HepG2 (cell line): Measurements from ENCODE around the gene ITGB6. TPM values are rescaled to one million over a fixed set of nuclear protein-coding genes. Genes with fewer than 3 reads are reported as not detected.

Experiments
- AKAP8 ChIP-seq: sonication (generic); formaldehyde crosslinking; IDR thresholded peaks from 2 replicates; pipeline ENCODE4 v1.5.1; 2020; ENCODE audit warnings: mild to moderate bottlenecking, missing genetic modification reagents
- CEBPZ ChIP-seq: IDR thresholded peaks from 2 replicates; pipeline ENCODE4 v1.6.1; 2012; ENCODE audit warnings: low read length, improper control_type of control experiment
- CHD2 ChIP-seq: IDR thresholded peaks from 2 replicates; pipeline ENCODE4 v1.6.1; 2011; ENCODE audit warnings: low read depth, low read length, improper control_type of control experiment
- ELF1 ChIP-seq: sonication (generic); formaldehyde crosslinking; IDR thresholded peaks from 2 replicates; pipeline ENCODE4 v1.4.0; 2020; ENCODE audit warnings: missing genetic modification reagents
- HBP1 ChIP-seq: IDR thresholded peaks from 2 replicates; pipeline ENCODE4 v1.6.1; 2016; ENCODE audit warnings: low read depth, control low read depth
- HHEX ChIP-seq: IDR thresholded peaks from 2 replicates; pipeline ENCODE4 v1.6.1; 2016; ENCODE audit warnings: control low read depth
- HOXD1 ChIP-seq: sonication (generic); formaldehyde crosslinking; IDR thresholded peaks from 2 replicates; pipeline ENCODE4 v1.5.0; 2020; ENCODE audit warnings: missing genetic modification reagents
- KDM5B ChIP-seq: sonication (generic); formaldehyde crosslinking; IDR thresholded peaks from 2 replicates; pipeline ENCODE4 v1.4.0; 2020; ENCODE audit warnings: missing genetic modification reagents, mild to moderate bottlenecking, borderline replicate concordance
- NCOA1 ChIP-seq: sonication (generic); formaldehyde crosslinking; IDR thresholded peaks from 2 replicates; pipeline ENCODE4 v1.9.0; 2021; ENCODE audit warnings: missing genetic modification reagents
- NR1H2 ChIP-seq: sonication (generic); formaldehyde crosslinking; IDR thresholded peaks from 2 replicates; pipeline ENCODE4 v1.8.1; 2022; ENCODE audit warnings: low read depth, missing genetic modification reagents, borderline replicate concordance
- ONECUT2 ChIP-seq: sonication (generic); formaldehyde crosslinking; IDR thresholded peaks from 2 replicates; pipeline ENCODE4 v1.4.0; 2020; ENCODE audit warnings: missing genetic modification reagents
- PREB ChIP-seq: sonication (generic); formaldehyde crosslinking; IDR thresholded peaks from 2 replicates; pipeline ENCODE4 v1.4.0; 2020; ENCODE audit warnings: missing genetic modification reagents
- SRSF1 ChIP-seq: fragments of 200-400 bp; formaldehyde crosslinking; optimal IDR thresholded peaks from 2 replicates; pipeline ENCODE3; 2017; ENCODE audit warnings: mild to moderate bottlenecking, low read depth, low read length, moderate library complexity
- TBP ChIP-seq: sonication (generic); formaldehyde crosslinking; IDR thresholded peaks from 2 replicates; pipeline ENCODE4 v1.5.0; 2020; ENCODE audit warnings: missing genetic modification reagents
- TRIM24 ChIP-seq: sonication (generic); formaldehyde crosslinking; IDR thresholded peaks from 2 replicates; pipeline ENCODE4 v1.8.0; 2022; ENCODE audit warnings: mild to moderate bottlenecking, missing genetic modification reagents
- ZNF3 ChIP-seq: IDR thresholded peaks from 2 replicates; pipeline ENCODE4 v1.7.0; 2017; ENCODE audit warnings: inconsistent platforms
- ZNF331 ChIP-seq: sonication (generic); formaldehyde crosslinking; IDR thresholded peaks from 2 replicates; pipeline ENCODE4 v1.4.0; 2020; ENCODE audit warnings: missing genetic modification reagents
- ZNF598 ChIP-seq: sonication (generic); formaldehyde crosslinking; IDR thresholded peaks from 2 replicates; pipeline ENCODE4 v1.5.1; 2020; ENCODE audit warnings: mild to moderate bottlenecking, missing genetic modification reagents, borderline replicate concordance
- polyA plus RNA-seq, 8 experiments: library from polyadenylated mRNA; depleted of rRNA in 3 of 8; stranded (reverse) in 7 of 8; unstranded in 1 of 8; fragments of >200 nt; fragmentation: Illumina TruSeq in 4 of 8; extraction: Trizol in 4 of 8; gene quantifications; 2 replicates each; pipeline versions ENCODE4 v1.2.1 to v1.2.3, GENCODE V29; 2011 to 2016; ENCODE audit warnings: low read depth in 4 of 8, missing spikeins in 1 of 8, mixed read lengths in 1 of 8; ENCODE audit not compliant: insufficient read depth in 1 of 8
- total RNA-seq, 5 experiments: library from RNA; depleted of rRNA; stranded (reverse); fragments of >200 nt; fragmentation: Illumina TruSeq; extraction: Trizol; gene quantifications; 2 replicates each; pipeline ENCODE4 v1.2.3, GENCODE V29; 2016; ENCODE audit warnings: low read depth in 1 of 5
- TF ChIP-seq, protein P1 (sequence below): sonication (generic); formaldehyde crosslinking; IDR thresholded peaks from 2 replicates; pipeline ENCODE4 v1.4.0; 2020; ENCODE audit warnings: missing genetic modification reagents, borderline replicate concordance
- TF ChIP-seq, protein P2 (sequence below): sonication (generic); formaldehyde crosslinking; IDR thresholded peaks from 2 replicates; pipeline ENCODE4 v1.4.0; 2020; ENCODE audit warnings: missing genetic modification reagents

ITGB6 gene
- total and polyA plus RNA-seq, 2 of the 13 experiments (the other 11 are each of a cell fraction or from before 2014, with no cell fraction given), result not detected

GRCh38 chr2:160210599-160211138, 10.6 kb upstream of the ITGB6 start (continued):
- TF ChIP-seq ZNF331 (CRISPR knock-in tag) (peak; percentile 55; the same call in 1 of the 2 replicates), ZNF3 (CRISPR knock-in tag) (no peak), CEBPZ (no peak), ZNF598 (CRISPR knock-in tag) (no peak), HHEX (CRISPR knock-in tag) (no peak), ELF1 (no peak), SRSF1 (no peak), KDM5B (no peak), CHD2 (no peak), TBP (CRISPR knock-in tag) (no peak), TRIM24 (CRISPR knock-in tag) (no peak), NCOA1 (CRISPR knock-in tag) (no peak), HOXD1 (CRISPR knock-in tag) (no peak), NR1H2 (CRISPR knock-in tag) (no peak), HBP1 (CRISPR knock-in tag) (no peak), PREB (no peak), AKAP8 (CRISPR knock-in tag) (no peak), ONECUT2 (CRISPR knock-in tag) (no peak)
- TF ChIP-seq, protein P1, sequence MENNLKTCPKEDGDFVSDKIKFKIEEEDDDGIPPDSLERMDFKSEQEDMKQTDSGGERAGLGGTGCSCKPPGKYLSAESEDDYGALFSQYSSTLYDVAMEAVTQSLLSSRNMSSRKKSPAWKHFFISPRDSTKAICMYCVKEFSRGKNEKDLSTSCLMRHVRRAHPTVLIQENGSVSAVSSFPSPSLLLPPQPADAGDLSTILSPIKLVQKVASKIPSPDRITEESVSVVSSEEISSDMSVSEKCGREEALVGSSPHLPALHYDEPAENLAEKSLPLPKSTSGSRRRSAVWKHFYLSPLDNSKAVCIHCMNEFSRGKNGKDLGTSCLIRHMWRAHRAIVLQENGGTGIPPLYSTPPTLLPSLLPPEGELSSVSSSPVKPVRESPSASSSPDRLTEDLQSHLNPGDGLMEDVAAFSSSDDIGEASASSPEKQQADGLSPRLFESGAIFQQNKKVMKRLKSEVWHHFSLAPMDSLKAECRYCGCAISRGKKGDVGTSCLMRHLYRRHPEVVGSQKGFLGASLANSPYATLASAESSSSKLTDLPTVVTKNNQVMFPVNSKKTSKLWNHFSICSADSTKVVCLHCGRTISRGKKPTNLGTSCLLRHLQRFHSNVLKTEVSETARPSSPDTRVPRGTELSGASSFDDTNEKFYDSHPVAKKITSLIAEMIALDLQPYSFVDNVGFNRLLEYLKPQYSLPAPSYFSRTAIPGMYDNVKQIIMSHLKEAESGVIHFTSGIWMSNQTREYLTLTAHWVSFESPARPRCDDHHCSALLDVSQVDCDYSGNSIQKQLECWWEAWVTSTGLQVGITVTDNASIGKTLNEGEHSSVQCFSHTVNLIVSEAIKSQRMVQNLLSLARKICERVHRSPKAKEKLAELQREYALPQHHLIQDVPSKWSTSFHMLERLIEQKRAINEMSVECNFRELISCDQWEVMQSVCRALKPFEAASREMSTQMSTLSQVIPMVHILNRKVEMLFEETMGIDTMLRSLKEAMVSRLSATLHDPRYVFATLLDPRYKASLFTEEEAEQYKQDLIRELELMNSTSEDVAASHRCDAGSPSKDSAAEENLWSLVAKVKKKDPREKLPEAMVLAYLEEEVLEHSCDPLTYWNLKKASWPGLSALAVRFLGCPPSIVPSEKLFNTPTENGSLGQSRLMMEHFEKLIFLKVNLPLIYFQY, result no peak
- TF ChIP-seq, protein P2, sequence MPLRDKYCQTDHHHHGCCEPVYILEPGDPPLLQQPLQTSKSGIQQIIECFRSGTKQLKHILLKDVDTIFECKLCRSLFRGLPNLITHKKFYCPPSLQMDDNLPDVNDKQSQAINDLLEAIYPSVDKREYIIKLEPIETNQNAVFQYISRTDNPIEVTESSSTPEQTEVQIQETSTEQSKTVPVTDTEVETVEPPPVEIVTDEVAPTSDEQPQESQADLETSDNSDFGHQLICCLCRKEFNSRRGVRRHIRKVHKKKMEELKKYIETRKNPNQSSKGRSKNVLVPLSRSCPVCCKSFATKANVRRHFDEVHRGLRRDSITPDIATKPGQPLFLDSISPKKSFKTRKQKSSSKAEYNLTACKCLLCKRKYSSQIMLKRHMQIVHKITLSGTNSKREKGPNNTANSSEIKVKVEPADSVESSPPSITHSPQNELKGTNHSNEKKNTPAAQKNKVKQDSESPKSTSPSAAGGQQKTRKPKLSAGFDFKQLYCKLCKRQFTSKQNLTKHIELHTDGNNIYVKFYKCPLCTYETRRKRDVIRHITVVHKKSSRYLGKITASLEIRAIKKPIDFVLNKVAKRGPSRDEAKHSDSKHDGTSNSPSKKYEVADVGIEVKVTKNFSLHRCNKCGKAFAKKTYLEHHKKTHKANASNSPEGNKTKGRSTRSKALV, result no peak
